ENCODE results near the gene C5.

DNA sequence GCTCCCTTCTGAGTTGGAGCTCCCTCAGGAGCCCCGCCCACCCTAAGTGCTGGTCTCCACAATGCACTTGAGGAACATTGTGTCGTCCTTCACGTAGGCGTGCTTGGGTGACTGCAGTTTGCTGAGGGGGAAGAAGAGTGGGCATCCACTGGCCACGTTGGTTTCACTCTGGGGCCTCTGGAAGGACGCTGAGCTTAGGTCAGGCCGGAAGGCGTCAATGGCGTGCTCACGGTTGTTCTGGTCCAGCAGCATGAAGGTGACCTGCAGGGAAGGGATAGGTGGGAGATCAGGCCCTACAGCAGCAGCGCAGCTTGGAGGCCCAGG lies 145.1 kb downstream of the C5 start:
- TF ChIP-seq, protein P1, sequence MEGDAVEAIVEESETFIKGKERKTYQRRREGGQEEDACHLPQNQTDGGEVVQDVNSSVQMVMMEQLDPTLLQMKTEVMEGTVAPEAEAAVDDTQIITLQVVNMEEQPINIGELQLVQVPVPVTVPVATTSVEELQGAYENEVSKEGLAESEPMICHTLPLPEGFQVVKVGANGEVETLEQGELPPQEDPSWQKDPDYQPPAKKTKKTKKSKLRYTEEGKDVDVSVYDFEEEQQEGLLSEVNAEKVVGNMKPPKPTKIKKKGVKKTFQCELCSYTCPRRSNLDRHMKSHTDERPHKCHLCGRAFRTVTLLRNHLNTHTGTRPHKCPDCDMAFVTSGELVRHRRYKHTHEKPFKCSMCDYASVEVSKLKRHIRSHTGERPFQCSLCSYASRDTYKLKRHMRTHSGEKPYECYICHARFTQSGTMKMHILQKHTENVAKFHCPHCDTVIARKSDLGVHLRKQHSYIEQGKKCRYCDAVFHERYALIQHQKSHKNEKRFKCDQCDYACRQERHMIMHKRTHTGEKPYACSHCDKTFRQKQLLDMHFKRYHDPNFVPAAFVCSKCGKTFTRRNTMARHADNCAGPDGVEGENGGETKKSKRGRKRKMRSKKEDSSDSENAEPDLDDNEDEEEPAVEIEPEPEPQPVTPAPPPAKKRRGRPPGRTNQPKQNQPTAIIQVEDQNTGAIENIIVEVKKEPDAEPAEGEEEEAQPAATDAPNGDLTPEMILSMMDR (conservative IDR thresholded peaks at IDR 0.05 in 1 of 2, IDR thresholded peaks at IDR 0.05 in 1 of 2; ENCODE audit: low read depth in 1 of 2, low read length in 2 of 2) = no peak
- no peak for TF ChIP-seq EZH2 (IDR thresholded peaks at IDR 0.05; ENCODE audit: low read length, missing control alignments)

Data from fibroblast of lung (primary cell).